Panc1 (cell line): ENCODE results near the gene NAA38. TPM values are rescaled to one million over a fixed set of nuclear protein-coding genes. Genes with fewer than 3 reads are reported as not detected.

Experiments used
- ATAC-seq: fragments of 200-7000 bp; cut with Tn5 transposase; 2 replicates; pipeline ENCODE4 v1.9.1; 2020; ENCODE audit warnings: mild to moderate bottlenecking, moderate library complexity
- BruUV-seq: library from RNA; stranded (reverse); fragments of 400-500 nt; replicated peaks from 2 replicates; lab custom pipeline; 2021; lab: Mats Ljungman, UMichigan
- CTCF ChIA-PET: fragments of 300-600 bp; sonication (Branson Sonifier 250); formaldehyde crosslinking; loops from one replicate; lab custom pipeline; 2022; ENCODE audit warnings: antibody characterized with exemption; lab: Charles Lee
- POLR2A ChIA-PET: fragments of 300-600 bp; sonication (Branson Sonifier 250); formaldehyde crosslinking; loops from one replicate; lab custom pipeline; 2022; ENCODE audit warnings: antibody characterized with exemption; lab: Charles Lee
- DNase-seq: peaks from one replicate; pipeline ENCODE4 v3.0.0-alpha.2; 2010; ENCODE audit warnings: low read depth, low spot score
- H3K27ac ChIP-seq: 2 replicates; pipeline ENCODE4 v1.5.1; 2011; ENCODE audit warnings: mild to moderate bottlenecking, low read length, inconsistent platforms
- H3K27me3 ChIP-seq: fragments of 200-500 bp; sonication (Bioruptor generic); 2 replicates; pipeline ENCODE4 v1.6.0; 2014; ENCODE audit warnings: low read length, inconsistent platforms; ENCODE audit not compliant: control insufficient read depth, insufficient read depth
- H3K36me3 ChIP-seq: fragments of 200-500 bp; sonication (Bioruptor generic); 2 replicates; pipeline ENCODE4 v1.5.1; 2014; ENCODE audit warnings: inconsistent platforms, mild to moderate bottlenecking, low read length, moderate library complexity; ENCODE audit not compliant: control insufficient read depth, insufficient read depth
- H3K4me1 ChIP-seq: 2 replicates; pipeline ENCODE4 v1.5.1; 2011; ENCODE audit warnings: inconsistent platforms, mild to moderate bottlenecking, low read length, moderate library complexity; ENCODE audit not compliant: control insufficient read depth, insufficient read depth
- H3K4me3 ChIP-seq, 2 experiments: 2 replicates each; pipeline ENCODE4 v1.5.1; 2011 to 2012; ENCODE audit warnings: low read depth in 2 of 2, low read length in 2 of 2, mild to moderate bottlenecking in 2 of 2, inconsistent platforms in 1 of 2, moderate library complexity in 1 of 2
- H3K9me3 ChIP-seq: fragments of 200-500 bp; sonication (Bioruptor generic); 2 replicates; pipeline ENCODE4 v1.5.1; 2014; ENCODE audit warnings: low read depth, mild to moderate bottlenecking, inconsistent platforms, low read length, moderate library complexity; ENCODE audit not compliant: control insufficient read depth, insufficient read depth
- POLR2AphosphoS5 ChIP-seq: IDR thresholded peaks from 2 replicates; pipeline ENCODE4 v1.6.1; 2012; ENCODE audit warnings: mild to moderate bottlenecking, low read depth, low read length, moderate library complexity
- SIN3A ChIP-seq: IDR thresholded peaks from 2 replicates; pipeline ENCODE4 v1.6.1; 2012; ENCODE audit warnings: low read depth, mild to moderate bottlenecking, low read length, moderate library complexity, borderline replicate concordance; ENCODE audit not compliant: insufficient read depth
- TCF7L2 ChIP-seq: IDR thresholded peaks from 2 replicates; pipeline ENCODE4 v1.6.1; 2011; ENCODE audit warnings: mild to moderate bottlenecking, low read depth, low read length, inconsistent platforms
- in situ Hi-C: cut with HindIII; loops from 2 replicates; pipeline ENCODE4 v1.10.0; 2016; ENCODE audit warnings: low sequenced_read_pairs, low pct_unique_long_range_greater_than_20kb
- intact Hi-C: fragments of 100-400 bp; cut with micrococcal nuclease; formaldehyde crosslinking; loops from one replicate; pipeline ENCODE4 v1.10.0; 2022; ENCODE audit not compliant: unreplicated experiment
- total RNA-seq: library from RNA; stranded (reverse); gene quantifications from one replicate; pipeline ENCODE4 v1.2.1, GENCODE V29; 2021; ENCODE audit not compliant: unreplicated experiment
- TF ChIP-seq, protein P1 (sequence below): fragments of 450-650 bp; IDR thresholded peaks from 2 replicates; pipeline ENCODE4 v1.5.1; 2017; ENCODE audit warnings: mild to moderate bottlenecking
- TF ChIP-seq, protein P2 (sequence below), 2 experiments: IDR thresholded peaks; 2 replicates each; pipeline ENCODE4 v1.6.1; 2011 to 2012; ENCODE audit warnings: low read depth in 2 of 2, control low read depth in 1 of 2, low read length in 1 of 2, mild to moderate bottlenecking in 1 of 2, moderate library complexity in 1 of 2; ENCODE audit not compliant: insufficient read depth in 1 of 2

Gene NAA38
- total RNA-seq, 1 experiment from 2014 or later, result 75.2 TPM

DNA sequence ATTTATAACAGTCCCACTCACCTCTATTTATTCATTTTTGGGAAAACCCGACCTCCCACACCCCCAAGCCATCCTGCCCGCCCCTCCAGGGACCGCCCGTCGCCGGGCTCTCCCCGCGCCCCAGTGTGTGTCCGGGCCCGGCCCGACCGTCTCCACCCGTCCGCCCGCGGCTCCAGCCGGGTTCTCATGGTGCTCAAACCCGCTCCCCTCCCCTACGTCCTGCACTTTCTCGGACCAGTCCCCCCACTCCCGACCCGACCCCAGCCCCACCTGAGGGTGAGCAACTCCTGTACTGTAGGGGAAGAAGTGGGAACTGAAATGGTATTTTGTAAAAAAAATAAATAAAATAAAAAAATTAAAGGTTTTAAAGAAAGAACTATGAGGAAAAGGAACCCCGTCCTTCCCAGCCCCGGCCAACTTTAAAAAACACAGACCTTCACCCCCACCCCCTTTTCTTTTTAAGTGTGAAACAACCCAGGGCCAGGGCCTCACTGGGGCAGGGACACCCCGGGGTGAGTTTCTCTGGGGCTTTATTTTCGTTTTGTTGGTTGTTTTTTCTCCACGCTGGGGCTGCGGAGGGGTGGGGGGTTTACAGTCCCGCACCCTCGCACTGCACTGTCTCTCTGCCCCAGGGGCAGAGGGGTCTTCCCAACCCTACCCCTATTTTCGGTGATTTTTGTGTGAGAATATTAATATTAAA is 3.1 kb downstream of the NAA38 start:
- no peak overlapping the region for H3K27ac ChIP-seq
- CTCF ChIA-PET, result no interaction called here
- ATAC-seq (no peak), DNase-seq (no peak)
- H3K36me3 ChIP-seq, result peaks cover 5% of the 10 kb centered on the region; the same call in 1 of the 2 replicates
- in situ Hi-C loops (no loop called here), intact Hi-C loops (loop anchor here (10.0 kb wide), 1 partner anchor 109 kb away; no protein-coding TSS in a partner anchor)
- POLR2A ChIA-PET, result no interaction called here
- H3K4me1 ChIP-seq, result peaks cover 12% of the 10 kb centered on the region
- no peak overlapping the region for H3K4me3 ChIP-seq
- H3K9me3 ChIP-seq, result no peaks in the 10 kb centered on the region
- no peaks in the 10 kb centered on the region for H3K27me3 ChIP-seq
- no peak for TF ChIP-seq TCF7L2
- no peak for TF ChIP-seq POLR2AphosphoS5
- TF ChIP-seq, protein P1, sequence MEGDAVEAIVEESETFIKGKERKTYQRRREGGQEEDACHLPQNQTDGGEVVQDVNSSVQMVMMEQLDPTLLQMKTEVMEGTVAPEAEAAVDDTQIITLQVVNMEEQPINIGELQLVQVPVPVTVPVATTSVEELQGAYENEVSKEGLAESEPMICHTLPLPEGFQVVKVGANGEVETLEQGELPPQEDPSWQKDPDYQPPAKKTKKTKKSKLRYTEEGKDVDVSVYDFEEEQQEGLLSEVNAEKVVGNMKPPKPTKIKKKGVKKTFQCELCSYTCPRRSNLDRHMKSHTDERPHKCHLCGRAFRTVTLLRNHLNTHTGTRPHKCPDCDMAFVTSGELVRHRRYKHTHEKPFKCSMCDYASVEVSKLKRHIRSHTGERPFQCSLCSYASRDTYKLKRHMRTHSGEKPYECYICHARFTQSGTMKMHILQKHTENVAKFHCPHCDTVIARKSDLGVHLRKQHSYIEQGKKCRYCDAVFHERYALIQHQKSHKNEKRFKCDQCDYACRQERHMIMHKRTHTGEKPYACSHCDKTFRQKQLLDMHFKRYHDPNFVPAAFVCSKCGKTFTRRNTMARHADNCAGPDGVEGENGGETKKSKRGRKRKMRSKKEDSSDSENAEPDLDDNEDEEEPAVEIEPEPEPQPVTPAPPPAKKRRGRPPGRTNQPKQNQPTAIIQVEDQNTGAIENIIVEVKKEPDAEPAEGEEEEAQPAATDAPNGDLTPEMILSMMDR, result no peak
- TF ChIP-seq, protein P2, sequence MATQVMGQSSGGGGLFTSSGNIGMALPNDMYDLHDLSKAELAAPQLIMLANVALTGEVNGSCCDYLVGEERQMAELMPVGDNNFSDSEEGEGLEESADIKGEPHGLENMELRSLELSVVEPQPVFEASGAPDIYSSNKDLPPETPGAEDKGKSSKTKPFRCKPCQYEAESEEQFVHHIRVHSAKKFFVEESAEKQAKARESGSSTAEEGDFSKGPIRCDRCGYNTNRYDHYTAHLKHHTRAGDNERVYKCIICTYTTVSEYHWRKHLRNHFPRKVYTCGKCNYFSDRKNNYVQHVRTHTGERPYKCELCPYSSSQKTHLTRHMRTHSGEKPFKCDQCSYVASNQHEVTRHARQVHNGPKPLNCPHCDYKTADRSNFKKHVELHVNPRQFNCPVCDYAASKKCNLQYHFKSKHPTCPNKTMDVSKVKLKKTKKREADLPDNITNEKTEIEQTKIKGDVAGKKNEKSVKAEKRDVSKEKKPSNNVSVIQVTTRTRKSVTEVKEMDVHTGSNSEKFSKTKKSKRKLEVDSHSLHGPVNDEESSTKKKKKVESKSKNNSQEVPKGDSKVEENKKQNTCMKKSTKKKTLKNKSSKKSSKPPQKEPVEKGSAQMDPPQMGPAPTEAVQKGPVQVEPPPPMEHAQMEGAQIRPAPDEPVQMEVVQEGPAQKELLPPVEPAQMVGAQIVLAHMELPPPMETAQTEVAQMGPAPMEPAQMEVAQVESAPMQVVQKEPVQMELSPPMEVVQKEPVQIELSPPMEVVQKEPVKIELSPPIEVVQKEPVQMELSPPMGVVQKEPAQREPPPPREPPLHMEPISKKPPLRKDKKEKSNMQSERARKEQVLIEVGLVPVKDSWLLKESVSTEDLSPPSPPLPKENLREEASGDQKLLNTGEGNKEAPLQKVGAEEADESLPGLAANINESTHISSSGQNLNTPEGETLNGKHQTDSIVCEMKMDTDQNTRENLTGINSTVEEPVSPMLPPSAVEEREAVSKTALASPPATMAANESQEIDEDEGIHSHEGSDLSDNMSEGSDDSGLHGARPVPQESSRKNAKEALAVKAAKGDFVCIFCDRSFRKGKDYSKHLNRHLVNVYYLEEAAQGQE (IDR thresholded peaks at IDR 0.05; ENCODE audit: insufficient read depth in 1 of 2, low read depth in 2 of 2, low read length in 1 of 2), result no peak
- no peak for TF ChIP-seq SIN3A
- BruUV-seq, result no TSS peak

DNA sequence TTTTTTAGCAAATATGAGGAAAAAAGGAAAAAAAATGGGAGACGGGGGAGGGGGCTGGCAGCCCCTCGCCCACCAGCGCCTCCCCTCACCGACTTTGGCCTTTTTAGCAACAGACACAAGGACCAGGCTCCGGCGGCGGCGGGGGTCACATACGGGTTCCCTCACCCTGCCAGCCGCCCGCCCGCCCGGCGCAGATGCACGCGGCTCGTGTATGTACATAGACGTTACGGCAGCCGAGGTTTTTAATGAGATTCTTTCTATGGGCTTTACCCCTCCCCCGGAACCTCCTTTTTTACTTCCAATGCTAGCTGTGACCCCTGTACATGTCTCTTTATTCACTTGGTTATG is 3.7 kb downstream of the NAA38 start:
- POLR2A ChIA-PET, result no interaction called here
- in situ Hi-C loops (no loop called here), intact Hi-C loops (loop anchor here (10.0 kb wide), 1 partner anchor 109 kb away; no protein-coding TSS in a partner anchor)
- Histone ChIP-seq H3K27me3 (no peaks in the 10 kb centered on the region), H3K4me1 (peaks cover 10% of the 10 kb centered on the region), H3K36me3 (peaks cover 5% of the 10 kb centered on the region; the same call in 1 of the 2 replicates), H3K9me3 (no peaks in the 10 kb centered on the region), H3K4me3 (no peak overlapping the region), H3K27ac (no peak overlapping the region)
- CTCF ChIA-PET, result no interaction called here
- BruUV-seq, result no TSS peak
- TF ChIP-seq POLR2AphosphoS5, result no peak
- TF ChIP-seq, protein P2 (IDR thresholded peaks at IDR 0.05; ENCODE audit: insufficient read depth in 1 of 2, low read depth in 2 of 2, low read length in 1 of 2), result no peak
- TF ChIP-seq SIN3A, result no peak
- TF ChIP-seq TCF7L2, result no peak
- TF ChIP-seq, protein P1, result no peak
- ATAC-seq (no peak), DNase-seq (no peak)
